ENCODE measurements around the gene LARP4.
"Not testable (repeated sequence)": the region's sequence is repeated elsewhere in the genome, so short reads cannot be mapped to it uniquely, and the experiment has no call there.

Gene LARP4

DNA sequence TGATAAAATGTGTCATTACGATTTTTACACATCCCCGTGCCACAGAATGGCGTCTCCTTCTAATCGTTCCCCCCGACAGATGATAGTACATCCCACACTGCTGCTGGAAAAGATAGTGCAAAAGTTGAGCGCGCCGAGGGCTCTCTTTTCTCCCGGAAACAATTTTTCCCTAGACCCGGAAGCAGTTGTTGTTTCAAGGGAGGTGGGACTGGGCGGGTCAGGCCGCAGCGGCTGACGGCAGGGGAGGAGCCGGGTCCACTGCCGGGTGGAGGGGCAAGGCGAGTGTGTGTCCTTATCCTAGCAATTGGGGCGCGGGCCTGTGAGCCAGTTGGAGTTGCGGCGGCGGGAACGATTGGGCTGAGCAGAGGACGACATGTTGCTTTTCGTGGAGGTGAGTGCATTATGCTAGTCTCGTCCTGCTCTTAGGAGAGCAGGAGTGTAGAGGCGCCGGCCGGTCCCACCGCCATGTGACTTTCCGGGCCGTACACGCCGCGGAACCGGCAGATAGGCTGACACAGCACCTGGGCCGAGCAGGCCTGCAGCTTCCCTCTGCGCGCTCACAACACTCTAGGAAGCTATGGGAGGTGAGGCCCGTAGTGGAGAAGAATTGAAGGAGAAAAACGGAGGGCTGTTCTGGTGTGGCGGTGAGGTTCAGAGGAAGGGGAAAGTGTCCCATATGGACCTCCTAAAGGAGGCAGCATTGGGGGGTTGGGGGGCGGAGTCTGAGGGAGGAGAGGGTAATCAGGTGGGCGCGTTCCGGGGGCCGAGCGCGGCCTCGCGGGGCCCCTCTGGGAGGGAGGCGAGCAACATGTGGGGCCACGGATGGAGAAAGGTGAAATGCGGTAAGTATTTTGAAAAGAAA, at the start of gene LARP4:
LARP4 (plus strand) TSS at position 248 of the 862 bp plus-strand sequence; CDS start at position 374, 126 bp downstream.
- peak; percentile 92 for DNase-seq

DNA sequence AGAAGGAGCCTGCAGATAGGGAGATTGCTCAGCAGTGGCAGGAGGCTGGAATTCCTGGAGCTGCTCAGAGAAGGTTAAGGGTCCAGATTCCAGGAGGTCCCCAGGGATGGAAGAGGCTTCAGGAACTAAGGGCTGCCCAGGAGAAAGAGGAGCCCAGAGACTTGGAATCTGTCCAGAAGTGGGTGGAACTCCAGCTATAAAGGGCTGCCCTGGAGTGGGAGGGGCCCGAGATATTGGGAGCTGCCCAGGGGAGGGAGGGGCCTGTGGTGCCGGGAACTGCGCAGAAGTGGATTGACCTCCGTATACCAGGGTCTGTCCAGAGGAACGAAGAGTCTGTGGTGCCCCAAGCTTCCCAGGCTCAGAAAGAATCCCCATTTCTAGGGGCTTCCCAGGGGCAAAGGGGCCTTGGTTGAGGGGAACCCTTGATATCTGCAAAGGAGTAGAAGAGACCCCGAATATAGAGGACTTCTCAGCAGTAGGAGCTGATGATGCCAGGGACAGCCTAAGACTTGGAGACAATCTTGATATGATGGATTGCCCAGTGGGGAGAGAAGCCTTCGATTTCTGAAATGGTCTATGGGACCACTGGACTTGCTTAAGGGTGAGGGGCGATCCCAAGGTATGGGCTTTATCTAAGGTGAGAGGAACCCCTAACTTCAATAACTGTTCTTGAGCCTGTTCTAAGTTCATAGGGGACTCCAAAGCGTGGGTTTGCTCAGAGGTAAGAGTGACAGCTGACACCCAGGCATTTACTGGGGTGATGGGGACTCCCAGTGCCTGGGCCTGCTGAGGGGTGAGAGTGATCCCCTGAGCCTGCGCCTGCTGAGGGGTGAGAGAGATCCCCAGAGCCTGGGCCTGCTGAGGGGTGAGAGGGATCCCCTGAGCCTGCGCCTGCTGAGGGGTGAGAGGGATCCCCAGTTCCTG, 49.3 kb upstream of the LARP4 start:
- no peak for DNase-seq

DNA sequence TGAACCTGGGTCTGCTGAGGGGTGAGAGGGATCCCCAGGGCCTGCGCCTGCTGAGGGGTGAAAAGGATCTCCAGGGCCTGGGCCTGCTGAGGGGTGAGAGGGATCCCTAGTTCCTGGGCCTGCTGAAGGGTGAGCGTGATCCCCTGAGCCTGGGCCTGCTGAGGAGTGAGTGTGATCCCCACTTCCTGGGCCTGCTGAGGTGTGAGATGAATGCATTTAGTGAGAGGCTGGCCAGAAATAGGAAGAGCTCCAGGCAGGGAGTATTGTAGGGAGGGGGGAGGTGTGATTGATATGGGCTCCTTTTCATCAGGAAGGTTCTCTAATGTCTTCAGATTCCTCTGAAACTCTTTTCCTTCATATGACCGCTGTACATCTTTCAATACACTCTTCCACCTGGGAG, 47.3 kb upstream of the LARP4 start:
- no peak for DNase-seq

DNA sequence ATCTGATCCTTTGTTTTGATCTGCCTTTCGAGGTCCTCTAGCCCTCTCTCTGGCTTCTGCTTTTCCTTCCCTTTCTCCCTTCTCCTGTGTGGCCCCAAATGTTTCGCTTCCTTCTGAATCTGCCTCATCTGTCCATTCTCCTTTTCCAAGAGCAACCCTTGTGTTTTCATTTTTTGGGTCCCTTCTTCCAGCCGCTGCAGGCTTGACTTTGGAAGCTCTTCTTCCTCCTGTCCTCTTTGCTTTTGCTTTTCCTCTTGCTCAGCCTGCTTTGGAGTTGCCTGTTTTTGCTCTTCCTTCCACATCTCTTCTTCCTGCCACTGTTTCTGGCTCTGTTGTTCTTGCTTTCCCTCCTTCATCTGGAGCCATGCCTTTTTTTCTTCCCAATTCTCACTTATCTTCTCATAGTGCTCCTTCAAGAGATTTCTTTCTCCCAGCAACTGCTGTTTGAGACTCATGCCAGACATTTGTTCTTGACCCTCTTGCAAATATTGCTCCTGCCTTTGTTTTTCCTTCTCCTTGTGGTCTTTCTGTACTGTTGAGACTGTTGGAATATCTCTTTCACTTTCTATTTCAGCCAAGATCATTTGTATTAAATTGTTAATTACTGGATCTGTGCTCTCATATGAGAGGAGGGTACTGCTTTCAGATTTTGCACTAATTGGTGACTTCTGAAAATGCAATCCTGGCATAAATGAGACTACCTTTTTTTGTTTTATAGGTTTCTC, 46.7 kb upstream of the LARP4 start:
- no peak for DNase-seq

DNA sequence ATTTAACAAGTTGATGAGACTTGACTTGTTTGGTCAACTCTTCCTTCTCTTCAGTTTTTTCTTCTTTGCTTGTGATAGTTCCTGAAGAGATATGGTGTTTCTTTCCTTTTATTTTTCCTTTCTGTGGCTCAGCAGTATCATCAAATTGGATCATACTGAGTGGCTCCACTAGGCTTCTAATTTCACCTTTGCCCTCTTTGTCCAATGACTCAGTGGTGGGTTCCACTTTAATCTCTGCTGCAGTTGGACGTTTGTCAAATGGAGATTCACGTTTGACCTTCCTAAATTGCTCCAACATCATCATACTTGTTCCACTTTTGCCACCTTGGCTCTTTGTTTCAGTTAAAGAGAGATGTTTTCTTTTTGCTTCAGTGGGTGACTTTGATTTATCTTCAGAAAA, 45.8 kb upstream of the LARP4 start:
- DNase-seq, result no peak

DNA sequence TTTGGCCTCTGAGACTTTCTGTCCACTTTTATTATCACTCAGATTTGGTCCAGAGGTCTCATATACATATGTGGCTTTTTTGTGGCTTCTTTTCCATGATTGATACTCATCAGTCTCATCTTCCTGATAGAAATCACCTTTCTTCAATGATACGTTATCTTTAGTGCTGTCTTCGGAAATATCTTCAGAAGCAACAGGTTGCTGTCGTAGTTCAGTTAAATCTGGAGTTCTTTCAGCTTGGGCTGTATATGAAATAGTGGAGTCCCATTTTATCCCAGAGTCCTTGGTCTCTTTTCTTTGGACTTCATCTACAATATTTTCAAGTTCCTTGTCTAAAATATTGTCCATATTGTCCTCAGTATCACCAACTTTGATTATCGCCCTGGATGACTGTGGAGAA, 45.3 kb upstream of the LARP4 start:
- DNase-seq, result no peak

DNA sequence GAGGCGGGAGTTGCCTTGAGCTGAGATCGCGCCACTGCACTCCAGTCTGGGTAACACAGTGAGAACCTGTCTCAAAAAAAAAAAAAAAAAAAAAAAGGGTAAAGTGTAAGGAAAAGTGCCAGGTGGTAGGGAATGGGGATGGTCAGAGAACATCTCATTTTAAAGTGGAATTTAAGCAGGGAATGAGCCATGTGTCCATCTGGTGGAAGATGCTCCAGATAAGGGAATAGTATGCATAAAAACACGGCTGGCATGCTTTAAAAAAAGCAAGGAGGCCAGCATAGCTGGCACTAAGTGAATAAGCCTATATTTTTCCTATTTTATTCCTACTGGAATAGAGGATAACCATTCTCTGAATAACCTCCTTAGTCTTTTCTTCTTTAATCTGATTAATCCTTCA, 38.0 kb upstream of the LARP4 start:
- DNase-seq, result no peak

DNA sequence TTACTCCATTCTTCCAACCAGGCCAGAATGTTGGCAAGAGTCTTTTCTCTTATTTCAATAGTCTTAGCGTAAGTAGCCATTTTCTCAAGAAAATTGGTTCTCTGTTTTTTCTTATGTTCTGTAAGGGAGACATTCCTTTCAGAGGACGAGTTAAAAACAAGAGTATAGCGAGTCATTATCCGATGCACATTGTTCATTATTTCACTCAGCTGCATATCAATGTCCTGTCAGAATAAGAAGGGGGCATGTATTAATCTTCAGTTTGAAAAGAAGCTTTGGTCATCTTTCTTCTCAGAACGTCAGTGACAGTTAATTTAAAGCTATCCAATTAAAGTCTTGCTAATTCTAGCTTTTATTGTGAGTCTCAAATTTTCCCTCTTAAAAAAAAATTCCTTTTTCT, 37.5 kb upstream of the LARP4 start:
- DNase-seq, result no peak

DNA sequence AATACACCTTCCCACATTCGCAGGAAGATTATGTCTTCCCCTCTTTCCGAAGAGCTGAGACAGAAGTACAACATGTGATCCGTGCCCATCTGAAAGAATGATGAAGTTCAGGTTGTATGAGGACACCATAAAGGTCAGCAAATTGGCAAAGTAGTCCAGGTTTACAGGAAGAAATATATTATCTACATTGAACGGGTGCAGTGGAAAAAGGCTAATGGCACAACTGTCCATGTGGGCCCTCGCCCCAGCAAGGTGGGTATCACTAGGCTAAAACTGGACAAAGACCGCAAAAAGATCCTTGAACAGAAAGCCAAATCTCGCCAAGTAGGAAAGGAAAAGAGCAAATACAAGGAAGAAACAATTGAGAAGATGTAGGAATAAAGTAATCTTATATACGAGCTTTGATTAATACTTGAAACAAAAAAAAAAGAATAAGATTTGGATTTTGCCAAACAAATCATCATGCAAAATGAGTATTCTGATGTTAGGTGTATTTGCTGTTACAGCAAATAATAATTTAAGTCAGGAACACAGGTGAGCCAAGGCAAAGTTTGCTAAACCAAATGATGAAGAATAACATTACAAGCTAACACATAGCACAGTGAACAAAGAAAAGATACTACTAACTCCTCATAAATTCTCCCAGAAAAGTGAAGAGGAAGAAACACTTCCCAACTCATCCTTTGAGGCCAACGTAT, 34.8 kb upstream of the LARP4 start:
- no peak for DNase-seq

DNA sequence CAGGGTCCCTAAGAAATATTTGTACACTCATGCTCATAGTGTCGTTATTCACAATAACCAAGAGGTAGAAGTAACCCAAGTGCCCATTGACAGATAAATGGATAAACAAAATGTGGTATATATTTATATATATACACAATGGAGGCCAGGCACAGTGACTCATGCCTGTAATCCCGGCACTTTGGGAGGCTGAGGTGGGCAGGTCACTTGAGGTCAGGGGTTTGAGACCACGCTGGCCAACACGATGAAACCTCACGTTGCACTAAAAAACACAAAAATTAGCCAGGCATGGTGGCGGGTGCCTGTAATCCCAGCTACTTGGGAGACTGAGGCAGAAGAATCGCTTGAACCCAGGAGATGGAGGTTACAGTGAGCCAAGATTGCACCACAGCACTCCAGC, 30.0 kb upstream of the LARP4 start:
- not testable (repeated sequence) for DNase-seq

DNA sequence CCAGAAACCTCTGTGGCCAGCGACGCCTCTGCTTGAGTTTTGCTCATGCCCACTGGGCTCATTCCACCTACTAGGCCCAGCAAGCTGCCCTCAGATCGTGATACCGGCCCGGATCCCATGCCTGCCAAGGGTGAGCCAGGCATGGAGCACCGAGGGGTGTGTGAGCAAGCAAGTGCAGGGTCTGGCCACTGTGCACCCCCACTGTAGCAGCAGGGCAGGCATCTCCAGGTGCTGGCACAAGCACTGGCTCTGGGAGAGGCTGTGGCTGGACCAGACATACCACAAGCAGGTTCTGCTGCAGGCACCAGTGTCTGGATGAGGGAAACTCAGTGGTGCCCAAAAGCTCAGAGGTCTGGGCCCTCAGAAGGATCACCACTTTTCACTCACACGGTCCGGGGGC, 24.9 kb upstream of the LARP4 start:
- no peak for DNase-seq

DNA sequence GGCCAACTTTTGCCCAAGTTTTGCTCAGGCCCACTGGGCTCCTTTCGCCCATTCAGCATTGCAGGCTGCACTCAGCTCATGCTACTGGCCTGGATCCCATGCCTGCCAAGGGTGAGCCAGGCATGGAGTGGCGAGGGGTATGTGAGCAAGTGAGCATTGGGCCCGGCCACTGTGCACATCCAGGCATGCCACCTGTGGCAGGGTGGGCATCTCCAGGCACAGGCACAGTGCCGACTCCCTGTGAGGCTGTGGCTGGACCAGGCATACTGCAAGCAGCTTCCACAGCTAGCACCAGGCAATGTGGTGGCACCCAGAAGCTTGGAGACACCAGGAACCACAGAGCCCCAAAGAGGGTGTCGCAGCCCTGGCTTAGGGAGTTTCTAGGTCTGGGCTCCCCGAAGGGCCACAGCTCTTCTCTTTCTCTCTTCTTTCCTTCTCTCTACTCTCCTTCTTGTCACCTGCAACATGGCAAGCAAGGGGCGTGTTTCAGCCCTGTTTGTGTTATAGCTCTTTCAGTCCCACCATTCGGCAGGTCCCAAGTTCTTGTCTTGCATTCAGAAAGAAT, 19.8 kb upstream of the LARP4 start:
- no peak for DNase-seq

DNA sequence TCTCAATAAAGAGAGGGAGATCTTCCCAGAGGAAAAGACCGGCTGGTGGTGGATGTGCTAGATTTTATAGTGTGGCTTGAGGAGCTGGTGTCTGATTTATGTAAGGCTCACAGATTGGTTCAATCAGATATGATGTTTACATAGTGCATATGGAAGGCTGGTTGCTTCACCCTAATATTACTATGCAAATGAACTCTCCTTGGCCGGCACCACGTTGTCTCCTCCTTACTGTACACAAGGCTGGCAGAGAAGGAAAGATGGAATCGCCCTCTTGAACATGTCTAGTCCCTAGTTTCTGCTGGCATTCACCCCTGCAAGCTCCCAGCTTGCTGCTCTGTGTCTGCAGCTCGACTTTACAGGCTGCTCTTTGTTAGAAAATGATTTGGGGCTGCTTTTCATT, 13.2 kb upstream of the LARP4 start:
- no peak for DNase-seq

DNA sequence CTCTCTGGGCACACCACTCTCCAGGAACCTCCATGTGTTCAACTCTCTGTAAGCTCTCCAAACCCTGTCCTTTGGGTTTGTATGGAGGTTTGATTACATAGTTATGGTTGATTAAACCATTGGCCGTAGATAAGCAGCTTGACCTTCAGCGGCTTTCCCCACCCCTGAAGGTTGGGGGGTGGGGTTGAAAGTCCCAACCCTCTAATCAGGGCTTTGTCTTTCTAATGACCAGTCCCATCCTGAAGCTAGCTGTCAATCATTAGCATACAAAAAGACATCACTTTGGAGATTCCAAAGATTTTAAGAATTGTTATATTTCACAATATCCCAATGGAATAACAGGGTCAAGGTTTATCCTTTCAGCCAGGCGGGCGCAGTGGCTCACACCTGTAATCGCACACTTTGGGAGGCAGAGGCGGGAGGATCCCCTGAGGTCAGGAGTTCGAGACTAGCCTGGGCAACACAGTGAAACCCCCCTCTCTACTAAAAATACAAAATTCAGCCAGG, 12.7 kb upstream of the LARP4 start:
- no peak for DNase-seq

DNA sequence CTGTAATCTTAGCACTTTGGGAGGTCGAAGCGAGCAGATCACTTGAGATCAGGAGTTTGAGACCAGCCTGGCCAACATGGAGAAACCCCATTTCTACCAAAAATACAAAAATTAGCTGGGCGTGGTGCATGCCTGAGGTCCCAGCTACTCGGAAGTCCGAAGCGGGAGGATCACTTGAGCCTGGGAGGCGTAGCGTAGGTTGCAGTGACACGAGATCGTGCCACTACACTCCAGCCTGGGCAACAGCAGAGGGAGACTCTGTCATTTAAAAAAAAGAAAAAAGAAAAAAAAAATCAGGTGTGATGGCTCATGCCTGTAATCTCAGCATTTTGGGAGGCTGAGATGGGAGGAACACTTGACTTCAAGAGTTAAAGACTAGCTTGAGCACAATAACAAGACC, 11.9 kb upstream of the LARP4 start:
- not testable (repeated sequence) for DNase-seq

DNA sequence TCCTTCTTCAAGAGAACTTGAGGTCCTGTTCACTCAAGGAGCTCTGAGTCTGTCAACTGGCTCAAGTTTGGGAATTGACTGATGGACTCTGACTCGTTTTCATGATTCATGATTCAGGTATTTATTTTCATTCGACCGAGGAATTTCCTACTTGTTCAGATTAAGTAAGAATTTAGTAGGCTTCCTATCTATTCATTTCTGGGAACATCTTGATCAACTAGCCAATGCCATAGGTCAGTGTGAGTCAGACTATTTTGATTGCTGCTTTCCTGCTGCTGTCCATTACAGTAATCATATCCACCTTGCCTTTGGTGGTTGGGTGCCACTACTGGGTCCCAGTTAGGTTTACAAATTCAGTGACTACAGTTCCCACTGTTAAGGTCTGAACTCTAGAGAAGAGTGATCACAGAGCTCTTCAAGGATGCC, 10.4 kb upstream of the LARP4 start:
- DNase-seq, result no peak

DNA sequence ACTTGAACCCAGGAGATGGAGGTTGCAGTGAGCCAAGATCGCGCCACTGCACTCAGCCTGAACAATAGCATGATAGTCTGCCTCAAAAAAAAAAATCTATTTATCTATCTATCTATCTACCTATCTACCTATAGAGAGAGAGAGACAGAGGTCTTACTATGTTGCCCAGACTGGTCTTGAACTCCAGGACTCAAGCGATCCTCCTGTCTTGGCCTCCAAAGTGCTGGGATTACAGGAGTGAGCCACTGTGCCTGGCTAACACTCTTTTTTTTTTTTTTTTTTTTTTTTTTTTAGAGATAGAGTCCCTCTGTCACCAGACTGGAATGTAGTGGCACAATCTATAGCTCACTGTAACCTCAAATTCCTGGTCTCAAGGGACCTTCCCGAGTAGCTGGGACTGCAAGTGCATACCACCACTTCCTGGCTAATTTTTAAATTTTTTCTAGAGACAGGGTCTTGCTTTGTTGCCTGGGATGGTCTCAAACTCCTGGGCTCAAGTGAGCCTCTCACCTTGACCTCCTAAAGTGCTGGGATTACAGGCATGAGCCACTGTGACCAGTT, 6.1 kb upstream of the LARP4 start:
- DNase-seq, result no peak

DNA sequence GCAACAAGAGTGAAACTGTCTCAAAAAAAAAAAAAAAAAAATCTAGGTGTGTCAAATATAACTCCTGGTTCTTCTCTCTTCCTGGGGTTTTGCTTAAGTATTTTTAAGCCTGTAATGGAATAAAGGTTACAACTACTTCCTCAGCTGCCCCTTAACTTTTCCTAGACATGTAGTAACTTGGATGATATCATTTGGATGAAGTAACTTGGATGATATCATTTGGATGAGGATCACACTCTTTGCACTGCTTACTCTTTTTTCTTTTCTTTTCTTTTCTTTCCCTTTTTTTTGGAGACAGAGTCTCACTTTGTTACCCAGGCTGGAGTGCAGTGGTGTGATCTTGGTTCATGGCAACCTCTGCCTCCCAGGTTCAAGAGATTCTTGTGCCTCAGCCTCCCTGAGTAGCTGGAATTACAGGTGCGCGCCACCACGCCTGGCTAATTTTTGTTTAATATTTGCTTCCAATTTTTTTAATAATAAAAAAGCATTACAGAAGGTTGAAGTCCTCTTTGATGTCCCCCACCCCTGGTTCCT, 3.5 kb upstream of the LARP4 start:
- DNase-seq, result no peak

DNA sequence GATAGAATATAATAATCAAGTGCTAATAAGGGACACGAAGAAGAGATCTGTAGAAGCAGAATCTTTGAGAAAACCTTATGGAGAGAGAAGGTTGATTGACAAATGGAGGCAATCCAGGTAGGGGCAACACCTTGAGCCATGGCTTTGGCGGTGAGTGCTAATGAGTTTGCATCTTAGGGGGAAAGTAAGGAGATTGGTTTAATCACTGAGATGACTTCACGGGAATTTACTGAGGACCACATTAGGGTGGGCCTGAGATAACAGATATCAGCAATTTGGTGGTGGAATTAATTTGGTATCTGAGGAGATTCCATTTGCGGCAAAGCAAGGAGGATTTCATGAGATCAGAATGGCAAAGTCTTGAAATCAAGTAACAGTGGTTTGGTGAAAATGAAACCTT, 1.8 kb upstream of the LARP4 start:
- no peak for DNase-seq

DNA sequence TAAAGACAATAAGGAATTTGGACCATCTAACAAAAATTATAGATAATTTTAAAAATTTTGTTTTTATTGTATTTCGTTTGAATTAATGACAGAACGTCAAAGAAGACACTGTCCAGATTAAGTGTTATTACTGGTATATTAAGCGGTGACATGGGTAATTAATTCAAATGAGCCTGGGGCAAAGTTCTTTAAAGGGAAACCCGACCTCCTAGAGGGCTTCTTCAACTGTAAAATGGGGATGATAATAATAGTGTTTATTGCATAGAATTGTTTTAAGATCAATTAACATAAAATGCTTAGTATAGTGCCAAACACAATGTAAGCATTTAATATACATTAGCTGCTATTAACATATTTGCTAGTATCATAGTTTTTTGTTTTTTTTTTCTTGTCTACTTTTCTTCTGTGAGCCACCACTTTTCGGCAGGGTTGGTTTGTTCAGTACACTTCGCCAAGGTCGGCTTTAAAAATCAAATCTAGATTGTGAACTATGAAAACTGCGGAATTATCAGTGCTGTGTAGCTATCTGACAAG, 514 bp upstream of the LARP4 start:
- DNase-seq, result no peak

DNA sequence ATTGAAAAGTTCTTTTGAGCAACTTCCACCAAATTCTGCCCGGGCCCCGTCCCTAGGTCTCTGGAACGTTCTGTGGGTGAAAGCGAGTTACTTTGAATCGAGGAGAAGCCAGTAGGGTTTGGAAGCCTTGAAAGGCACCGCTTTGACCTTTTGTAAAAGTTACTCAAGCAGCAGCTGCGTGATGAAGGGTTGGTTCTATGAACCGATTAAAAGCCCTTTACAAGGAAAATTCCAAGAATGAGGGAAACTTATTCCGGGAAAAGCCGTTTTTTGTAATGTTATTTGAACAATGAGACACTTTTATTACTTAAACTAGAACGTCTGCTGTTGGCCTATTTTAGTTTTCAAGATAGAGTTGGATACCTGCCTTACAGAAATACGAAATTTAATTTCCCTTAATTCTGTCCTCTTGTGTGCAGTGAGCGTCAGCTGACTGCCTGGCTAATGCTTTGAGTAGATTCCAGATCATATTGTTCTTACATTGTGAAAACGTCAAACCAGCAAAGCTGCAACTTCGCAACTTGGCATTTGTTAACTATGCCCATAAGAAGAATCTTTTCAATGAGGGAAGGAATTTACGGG, 906 bp downstream of the LARP4 start:
- no peak for DNase-seq

Data from activated naive CD4-positive, alpha-beta T cell treated with Interleukin-2 at 50 U/mL for 16 hours (primary cell).